Fibroblast of lung (primary cell): ENCODE results near the gene DTYMK.

Experiments
- EZH2 ChIP-seq: IDR thresholded peaks from 2 replicates; pipeline ENCODE4 v1.5.1; 2012; ENCODE audit warnings: low read length, control low read depth, mild to moderate bottlenecking; ENCODE audit errors: missing control alignments
- TF ChIP-seq, protein P1 (sequence below), 2 donors: IDR thresholded peaks in 1 of 2; conservative IDR thresholded peaks in 1 of 2; 1 replicate in 1 of 2; 2 replicates in 1 of 2; pipeline ENCODE4 v1.5.1; 2011 to 2012; ENCODE audit warnings: low read length in 2 of 2, control low read depth in 1 of 2, inconsistent platforms in 1 of 2, low read depth in 1 of 2, mild to moderate bottlenecking in 1 of 2

DNA sequence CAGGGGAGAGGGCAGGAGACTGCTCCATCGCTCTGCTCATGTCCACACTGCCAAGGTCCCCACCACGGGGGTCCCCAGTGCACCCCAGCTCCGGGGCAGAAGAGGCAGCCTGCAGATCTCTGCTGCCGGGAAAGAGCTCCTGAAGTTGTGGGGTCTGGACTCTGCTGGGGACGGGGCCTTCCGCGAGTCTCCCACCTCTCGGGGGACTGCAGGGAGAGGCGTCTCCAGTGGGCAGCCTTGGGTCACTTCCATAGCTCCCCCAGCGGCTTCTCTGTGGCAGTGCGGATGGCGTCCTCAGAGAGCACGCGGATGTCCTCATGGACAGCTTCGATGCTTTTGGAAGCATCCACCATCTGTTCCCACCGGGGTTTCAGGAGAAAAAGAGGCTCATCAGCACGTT lies 10.7 kb downstream of the DTYMK start:
- TF ChIP-seq, protein P1, sequence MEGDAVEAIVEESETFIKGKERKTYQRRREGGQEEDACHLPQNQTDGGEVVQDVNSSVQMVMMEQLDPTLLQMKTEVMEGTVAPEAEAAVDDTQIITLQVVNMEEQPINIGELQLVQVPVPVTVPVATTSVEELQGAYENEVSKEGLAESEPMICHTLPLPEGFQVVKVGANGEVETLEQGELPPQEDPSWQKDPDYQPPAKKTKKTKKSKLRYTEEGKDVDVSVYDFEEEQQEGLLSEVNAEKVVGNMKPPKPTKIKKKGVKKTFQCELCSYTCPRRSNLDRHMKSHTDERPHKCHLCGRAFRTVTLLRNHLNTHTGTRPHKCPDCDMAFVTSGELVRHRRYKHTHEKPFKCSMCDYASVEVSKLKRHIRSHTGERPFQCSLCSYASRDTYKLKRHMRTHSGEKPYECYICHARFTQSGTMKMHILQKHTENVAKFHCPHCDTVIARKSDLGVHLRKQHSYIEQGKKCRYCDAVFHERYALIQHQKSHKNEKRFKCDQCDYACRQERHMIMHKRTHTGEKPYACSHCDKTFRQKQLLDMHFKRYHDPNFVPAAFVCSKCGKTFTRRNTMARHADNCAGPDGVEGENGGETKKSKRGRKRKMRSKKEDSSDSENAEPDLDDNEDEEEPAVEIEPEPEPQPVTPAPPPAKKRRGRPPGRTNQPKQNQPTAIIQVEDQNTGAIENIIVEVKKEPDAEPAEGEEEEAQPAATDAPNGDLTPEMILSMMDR (conservative IDR thresholded peaks at IDR 0.05 in 1 of 2, IDR thresholded peaks at IDR 0.05 in 1 of 2; ENCODE audit: low read depth in 1 of 2, low read length in 2 of 2), result peak in 1 of 2 donors; percentile 4
- TF ChIP-seq EZH2, result no peak
